ENCODE data around the gene AMMECR1. TPM values are rescaled to one million over a fixed set of nuclear protein-coding genes. Genes with fewer than 3 reads are reported as not detected.

Gene AMMECR1
- total and polyA plus RNA-seq, 2 of the 8 experiments (the other 6 are each of a cell fraction or from before 2014, with no cell fraction given) = 10.2 to 21.2 TPM

DNA sequence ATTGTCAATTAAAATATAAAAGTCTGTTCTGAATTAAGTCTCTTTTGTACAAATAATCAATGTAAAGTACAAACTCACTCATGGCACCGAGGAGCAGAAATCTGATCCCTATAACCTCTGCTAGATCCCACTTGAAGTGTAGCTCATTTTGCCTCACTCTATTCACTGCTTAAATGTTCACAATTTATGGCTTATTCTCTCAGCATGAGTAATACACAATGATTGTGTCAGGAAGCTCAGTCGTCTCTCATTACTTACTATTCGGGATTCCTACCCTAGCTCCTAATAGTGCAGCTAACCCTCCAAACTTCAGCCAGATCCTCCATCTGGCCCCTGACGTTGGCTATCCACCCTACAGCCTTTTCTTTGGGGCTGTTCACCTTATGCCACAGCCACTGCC lies 4.7 kb upstream of the AMMECR1 start:
- DNase-seq (ENCODE audit: low read depth in 1 of 2, low spot score in 2 of 2) (no peak), FAIRE-seq (no peak)
- Histone ChIP-seq H2BK15ac (ENCODE audit: low read length) (no peak overlapping the region), H4K5ac (ENCODE audit: insufficient read length, low read depth, low read length) (no peak overlapping the region), H3K4me3 (ENCODE audit: extremely low read depth in 1 of 4, insufficient read depth in 2 of 4, low read depth in 3 of 4, low read length in 4 of 4) (no peak overlapping the region), H3K27me3 (replicated peaks in 1 of 4; ENCODE audit: control insufficient read depth in 3 of 4, extremely low read depth in 1 of 4, insufficient read depth in 3 of 4, low read length in 3 of 4) (no peaks in the 10 kb centered on the region), H3K9ac (replicated peaks in 1 of 4; ENCODE audit: extremely low read depth in 1 of 4, low read depth in 3 of 4, low read length in 3 of 4) (no peak overlapping the region), H3K79me1 (ENCODE audit: low read depth, low read length) (no peaks in the 10 kb centered on the region), H3K4ac (replicated peaks; ENCODE audit: insufficient read length, low read depth, low read length) (no peak overlapping the region), H2AFZ (ENCODE audit: low read length) (no peak overlapping the region; the same call in 1 of the 2 replicates), H2BK20ac (ENCODE audit: low read length) (no peak overlapping the region), H3K79me2 (ENCODE audit: control insufficient read depth in 1 of 2, insufficient read depth in 2 of 2, low read length in 2 of 2) (no peaks in the 10 kb centered on the region), H4K20me1 (replicated peaks in 1 of 2; ENCODE audit: control insufficient read depth in 1 of 2, insufficient read depth in 2 of 2, low read length in 2 of 2) (no peaks in the 10 kb centered on the region), H3K27ac (ENCODE audit: low read depth, low read length) (no peak overlapping the region), H2AK5ac (ENCODE audit: low read depth, low read length) (no peak overlapping the region), H2BK120ac (replicated peaks; ENCODE audit: low read depth, low read length) (no peak overlapping the region), H3K9me3 (ENCODE audit: insufficient read depth in 2 of 2, low read depth in 1 of 2, low read length in 1 of 2) (no peaks in the 10 kb centered on the region), H3K18ac (ENCODE audit: extremely low read depth, low read length) (no peak overlapping the region), H3K23me2 (ENCODE audit: low read depth, low read length) (0 out of 2 replicates have a peak, but pooled peaks cover 4% of the 10 kb centered on the region), H3K4me2 (ENCODE audit: insufficient read depth in 1 of 2, low read depth in 2 of 2, low read length in 2 of 2) (no peak overlapping the region), H3K4me1 (replicated peaks in 1 of 4; ENCODE audit: control insufficient read depth in 3 of 4, insufficient read depth in 4 of 4, low read length in 3 of 4) (peaks cover 0 to 11% (median 2%) of the 10 kb centered on the region in 4 experiments; a peak in 3 of 7 replicates), H4K91ac (replicated peaks; ENCODE audit: insufficient read length, low read length) (no peak overlapping the region), H3K23ac (ENCODE audit: insufficient read length) (no peak overlapping the region), H4K8ac (ENCODE audit: extremely low read depth, insufficient read depth, low read length) (no peak overlapping the region), H2BK5ac (ENCODE audit: low read depth, low read length) (no peak overlapping the region), H3K36me3 (ENCODE audit: control insufficient read depth in 2 of 4, insufficient read depth in 4 of 4, low read length in 3 of 4) (no peaks in the 10 kb centered on the region), H3K14ac (ENCODE audit: insufficient read length) (no peak overlapping the region), H2BK12ac (ENCODE audit: low read depth, low read length) (no peak overlapping the region), H3K56ac (replicated peaks; ENCODE audit: insufficient read length, low read depth, low read length) (no peak overlapping the region)
- ChIA-PET POLR2A (ENCODE audit: partially characterized antibody) (no interaction called here), CTCF (ENCODE audit: partially characterized antibody) (interaction anchor here (1.0 kb wide), 1 partner anchor 111 kb away, joined by 3 read pairs; no protein-coding TSS in a partner anchor)
- 68% methylated on average over 4 of the region's 4 CpGs; no CpG with 5 or more reads in 1 of the 2 experiments for WGBS, 2 experiments (ENCODE audit: extremely low coverage in 1 of 2, insufficient coverage in 1 of 2, insufficient read length in 1 of 2, insufficient replicate concordance in 2 of 2, low coverage in 1 of 2, low lambda C conversion rate in 2 of 2, missing lambda C conversion rate in 1 of 2)
- TF ChIP-seq CHD2 (IDR thresholded peaks at IDR 0.05; ENCODE audit: low read length) (no peak), CHD1 (IDR thresholded peaks at IDR 0.05; ENCODE audit: low read depth, low read length) (no peak), PHF8 (conservative IDR thresholded peaks at IDR 0.05; ENCODE audit: low read depth, low read length) (no peak), SIN3A (conservative IDR thresholded peaks at IDR 0.05 in 1 of 2, IDR thresholded peaks at IDR 0.05 in 1 of 2; ENCODE audit: low read depth in 1 of 2, low read length in 2 of 2) (no peak), EP300 (IDR thresholded peaks at IDR 0.05; ENCODE audit: borderline replicate concordance in 1 of 2, low read depth in 2 of 2, low read length in 2 of 2) (no peak), ZNF274 (IDR thresholded peaks at IDR 0.05; ENCODE audit: borderline replicate concordance, extremely low read depth, low read length) (no peak), SIX5 (IDR thresholded peaks at IDR 0.05; ENCODE audit: low read depth, low read length) (no peak), ASH2L (IDR thresholded peaks at IDR 0.05; ENCODE audit: low read length) (no peak), TEAD4 (IDR thresholded peaks at IDR 0.05; ENCODE audit: low read depth, low read length) (no peak), CEBPB (IDR thresholded peaks at IDR 0.05; ENCODE audit: low read depth, low read length) (no peak), KDM1A (IDR thresholded peaks at IDR 0.05; ENCODE audit: borderline replicate concordance, low read length) (no peak), SP4 (IDR thresholded peaks at IDR 0.05; ENCODE audit: low read length) (no peak), FOSL1 (IDR thresholded peaks at IDR 0.05; ENCODE audit: insufficient read depth, low read depth, low read length) (no peak), RAD21 (IDR thresholded peaks at IDR 0.05 in 1 of 2, conservative IDR thresholded peaks at IDR 0.05 in 1 of 2; ENCODE audit: low read depth in 2 of 2, low read length in 2 of 2) (no peak), RFX5 (IDR thresholded peaks at IDR 0.05; ENCODE audit: borderline replicate concordance, low read depth, low read length) (no peak)
